HG02943 (cell line): ENCODE measurements around the gene ZNF280B.
"Not testable (repeated sequence)": the region's sequence is repeated elsewhere in the genome, so short reads cannot be mapped to it uniquely, and the experiment has no call there.

Experiments
- ATAC-seq: cut with Tn5 transposase; IDR thresholded peaks from one replicate; pipeline ENCODE4 v1.9.1; 2021; ENCODE audit warnings: mild to moderate bottlenecking, low read depth, moderate library complexity; ENCODE audit not compliant: unreplicated experiment

ZNF280B gene

DNA sequence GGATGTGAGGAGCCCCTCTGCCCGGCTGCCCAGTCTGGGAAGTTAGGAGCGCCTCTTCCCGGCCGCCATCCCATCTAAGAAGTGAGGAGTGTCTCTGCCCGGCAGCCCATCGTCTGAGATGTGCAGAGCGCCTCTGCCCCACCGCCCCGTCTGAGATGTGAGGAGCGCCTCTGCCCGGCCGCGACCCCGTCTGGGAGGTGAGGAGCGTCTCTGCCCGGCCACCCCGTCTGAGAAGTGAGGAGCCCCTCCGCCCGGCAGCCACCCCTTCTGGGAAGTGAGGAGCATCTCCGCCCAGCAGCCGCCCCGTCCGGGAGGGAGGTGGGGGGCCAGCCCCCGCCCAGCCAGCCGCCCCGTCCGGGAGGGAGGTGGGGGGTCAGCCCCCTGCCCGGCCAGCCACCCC is 66.9 kb downstream of the ZNF280B start:
- ATAC-seq, result not testable (repeated sequence)

DNA sequence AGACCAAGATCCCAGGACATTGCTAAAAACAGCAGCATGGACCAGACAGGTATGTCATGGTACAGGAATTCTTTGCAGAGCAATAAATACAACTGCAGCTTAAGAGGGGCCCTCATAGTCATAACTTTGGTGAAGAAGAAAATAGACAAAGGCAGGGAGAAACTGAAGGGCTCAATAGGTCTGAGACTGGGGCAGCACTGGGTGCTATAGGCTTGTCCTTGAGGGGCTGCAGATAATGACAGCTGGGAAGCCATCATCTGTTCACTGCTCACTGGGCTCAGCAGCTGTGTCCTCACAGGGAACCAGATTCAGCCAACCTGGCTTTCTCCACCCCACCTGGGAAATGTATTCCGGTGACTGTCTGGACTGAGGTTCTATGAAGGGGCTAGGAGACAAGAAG is 68.4 kb downstream of the ZNF280B start:
- ATAC-seq, result no peak
